GM21528 (cell line): ENCODE results near the gene TMEM117.

Experiments used
- ATAC-seq: cut with Tn5 transposase; IDR thresholded peaks from one replicate; pipeline ENCODE4 v1.9.1; 2021; ENCODE audit warnings: mild to moderate bottlenecking, moderate library complexity; ENCODE audit not compliant: unreplicated experiment, low FRiP score

The TMEM117 gene

DNA sequence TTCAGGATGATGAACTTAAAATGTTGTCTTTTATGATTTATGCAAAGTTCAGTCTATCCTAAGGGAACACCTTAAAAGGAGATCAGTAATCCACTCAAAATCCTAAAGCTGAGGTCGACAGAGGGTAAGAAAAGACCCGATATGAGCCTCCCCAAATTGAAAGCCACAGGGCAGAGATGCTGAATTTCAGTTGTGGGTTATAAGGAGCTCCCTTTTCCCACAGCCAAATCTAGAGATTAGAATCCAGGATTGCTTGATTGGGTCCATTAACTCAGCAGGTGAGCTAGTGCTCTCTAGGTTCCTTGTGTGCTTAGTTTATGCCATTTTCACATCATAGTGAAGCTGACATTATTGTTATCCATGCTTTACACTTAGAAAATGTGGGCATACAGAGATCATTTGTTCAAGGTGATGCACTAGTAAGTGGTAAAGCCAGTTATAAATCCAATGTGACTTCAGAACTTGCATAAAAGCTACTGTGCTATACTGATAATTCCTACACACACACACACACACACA is 417.5 kb downstream of the TMEM117 start:
- ATAC-seq: no peak

DNA sequence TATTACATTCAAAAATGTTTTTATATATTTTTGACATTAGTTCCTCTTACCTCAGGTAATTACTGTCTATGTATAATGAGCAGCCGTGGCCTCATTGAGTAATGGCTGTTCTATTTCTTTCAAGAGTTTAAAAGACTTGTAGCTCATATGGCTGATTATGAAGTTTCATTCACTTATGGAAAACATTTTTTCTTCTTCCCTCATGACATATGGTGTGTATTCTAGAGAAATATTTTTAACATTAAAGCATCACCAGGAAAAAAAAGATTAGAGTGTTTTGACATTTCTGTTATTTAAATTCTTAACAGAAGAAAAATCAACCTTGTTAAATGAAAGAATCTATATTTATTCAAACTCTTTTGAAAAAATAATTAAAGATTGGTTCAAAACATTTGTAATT is 422.4 kb downstream of the TMEM117 start:
- no peak for ATAC-seq

DNA sequence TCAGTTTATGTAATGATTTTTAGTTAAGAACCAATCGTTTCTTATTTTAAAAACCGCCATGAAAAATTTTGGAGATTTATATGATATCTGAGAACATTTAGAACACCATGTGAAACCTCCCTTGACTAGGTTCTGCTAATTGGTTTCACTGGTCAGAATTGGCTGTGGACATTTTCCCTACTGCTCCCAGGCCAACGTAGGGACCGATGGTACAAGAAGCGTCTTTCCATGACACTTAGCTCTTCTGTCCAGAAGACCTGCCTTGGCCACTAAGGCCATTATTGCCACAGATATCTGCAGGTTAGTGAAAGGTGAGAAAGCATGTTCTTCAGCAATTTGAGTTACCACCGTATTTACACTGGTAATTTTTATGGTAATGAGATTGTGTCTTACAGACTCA is 424.0 kb downstream of the TMEM117 start:
- no peak for ATAC-seq

DNA sequence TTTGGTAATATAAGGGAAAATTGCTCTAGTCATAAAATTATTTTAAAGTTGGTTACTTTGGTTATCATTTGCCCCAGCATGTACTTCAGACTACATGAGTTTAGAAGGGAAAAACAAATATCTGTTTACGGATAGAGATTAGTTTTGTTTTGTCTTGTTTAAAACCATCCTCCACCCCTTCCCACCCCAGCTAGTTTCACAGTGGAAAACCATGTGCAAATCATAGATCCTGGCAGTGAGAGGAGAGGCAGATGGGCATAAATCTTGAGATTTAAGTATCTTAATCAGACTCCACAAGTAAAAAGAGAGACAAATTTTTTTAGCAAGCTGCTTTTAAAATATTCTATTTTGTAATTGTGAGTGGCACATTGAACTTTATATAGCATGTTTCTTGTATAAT is 424.7 kb downstream of the TMEM117 start:
- ATAC-seq: no peak

DNA sequence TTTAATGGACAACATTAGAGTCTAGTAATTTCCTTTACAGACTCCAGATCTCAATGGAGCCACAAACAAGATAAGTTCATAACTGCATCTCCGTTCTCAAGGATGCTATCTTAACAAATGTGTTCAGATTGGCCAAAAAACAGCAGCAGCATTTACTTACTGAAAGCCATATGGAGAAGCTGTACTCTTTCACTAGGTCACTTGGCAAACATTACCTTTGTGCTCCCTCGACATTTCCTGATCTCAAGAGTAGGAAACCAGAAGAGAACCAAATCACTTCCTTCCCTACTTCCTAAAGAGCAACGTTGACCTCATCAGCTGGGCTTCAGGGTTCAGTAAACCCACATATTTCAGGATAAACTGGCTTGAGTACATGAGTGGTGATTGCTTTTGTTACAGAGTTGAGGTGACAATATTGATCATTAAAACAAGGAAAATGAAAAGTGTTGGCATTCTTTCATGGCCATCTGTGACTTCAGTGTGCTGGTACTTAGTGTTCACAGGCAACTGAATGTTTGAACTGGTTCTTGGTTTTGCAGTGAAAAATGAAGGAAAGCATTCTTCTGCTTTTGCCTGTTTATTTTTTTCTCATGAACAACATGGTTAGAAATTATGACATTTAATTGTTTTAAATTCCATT is 449.6 kb downstream of the TMEM117 start:
- ATAC-seq: no peak

DNA sequence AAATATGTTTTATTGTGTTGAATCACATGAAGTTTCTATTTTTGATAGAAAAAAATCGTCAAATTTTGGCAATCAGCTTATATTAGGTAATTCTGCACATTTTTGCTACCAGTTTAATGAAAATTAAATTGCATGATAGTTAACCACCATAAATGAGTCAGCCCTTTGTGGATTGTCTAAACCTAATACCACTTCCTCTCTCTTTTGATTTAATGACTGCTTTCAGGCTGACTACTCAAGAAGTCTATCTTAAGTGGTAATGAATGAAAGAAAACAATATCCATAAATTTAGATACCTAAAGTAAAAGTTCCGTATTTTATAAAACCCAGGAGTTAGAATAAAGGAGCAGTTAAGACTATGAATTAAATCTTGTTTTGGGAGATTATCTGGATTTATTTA is 450.5 kb downstream of the TMEM117 start:
- ATAC-seq: no peak

DNA sequence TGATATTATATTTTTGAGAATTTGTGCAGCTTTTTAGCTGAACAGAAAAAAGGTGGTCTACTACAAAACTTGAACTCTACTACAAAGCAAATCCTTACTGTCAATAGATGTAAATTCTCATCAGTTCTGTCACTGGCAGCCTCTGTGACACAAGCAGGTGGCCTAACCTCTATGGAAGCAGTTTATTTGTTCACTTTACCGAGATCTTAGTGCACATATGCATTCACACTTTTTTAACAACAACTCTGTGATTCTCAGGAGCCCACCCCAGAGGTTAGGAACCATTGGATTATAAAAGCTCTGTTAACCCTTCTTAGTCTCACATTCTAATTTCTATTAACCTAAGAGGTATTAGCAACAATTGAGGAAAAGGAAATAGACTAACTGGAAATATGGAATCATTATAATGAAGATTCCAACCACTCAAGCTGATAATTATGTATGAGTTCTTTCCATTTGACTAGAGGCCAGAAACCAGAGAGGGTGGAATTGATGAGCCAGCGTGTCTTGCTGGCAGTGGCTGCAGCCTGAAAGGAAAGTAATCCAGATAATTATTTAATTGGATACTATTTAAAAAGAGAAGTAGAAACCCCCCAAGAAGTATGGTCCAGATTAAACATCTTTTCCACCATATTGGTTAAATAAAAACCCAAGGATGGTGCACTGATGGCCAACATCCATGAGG is 451.1 kb downstream of the TMEM117 start:
- no peak for ATAC-seq

DNA sequence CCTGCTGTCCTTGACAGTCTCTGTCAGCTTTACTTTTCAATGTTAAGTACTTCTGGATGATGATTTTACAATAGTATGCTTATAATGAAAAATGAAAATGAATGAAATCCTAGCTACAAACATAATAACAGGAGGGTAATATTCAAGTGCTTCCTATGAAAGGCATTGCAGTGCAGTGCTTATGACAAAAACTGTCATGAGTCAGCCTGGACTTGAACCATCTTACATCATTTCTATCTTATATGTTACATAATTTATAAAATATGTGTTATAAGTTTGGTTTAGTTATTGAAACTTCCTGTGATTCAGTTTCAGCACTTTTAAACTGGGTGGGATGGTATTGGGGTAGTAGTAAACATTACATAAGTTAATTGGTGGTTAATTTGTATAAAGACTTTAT is 451.7 kb downstream of the TMEM117 start:
- ATAC-seq: no peak

DNA sequence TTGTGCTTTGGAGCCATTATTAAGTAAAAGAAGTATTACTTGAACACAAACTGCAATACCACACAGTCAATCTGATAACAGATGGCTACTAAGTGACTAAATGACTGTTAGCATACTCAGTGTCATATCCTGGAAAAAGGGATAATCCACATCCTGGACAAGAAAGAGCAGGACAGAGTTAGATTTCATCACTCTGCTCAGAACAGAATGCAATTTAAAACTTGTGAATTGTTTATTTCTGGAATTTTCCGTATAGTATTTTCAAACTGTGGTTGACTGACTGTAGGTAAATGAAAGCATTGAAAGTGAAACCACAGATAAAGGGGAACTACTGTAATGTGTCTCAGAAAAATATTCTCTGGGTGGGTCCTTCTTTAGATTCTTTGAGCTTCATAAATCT is 458.8 kb downstream of the TMEM117 start:
- ATAC-seq: peak; percentile 96

DNA sequence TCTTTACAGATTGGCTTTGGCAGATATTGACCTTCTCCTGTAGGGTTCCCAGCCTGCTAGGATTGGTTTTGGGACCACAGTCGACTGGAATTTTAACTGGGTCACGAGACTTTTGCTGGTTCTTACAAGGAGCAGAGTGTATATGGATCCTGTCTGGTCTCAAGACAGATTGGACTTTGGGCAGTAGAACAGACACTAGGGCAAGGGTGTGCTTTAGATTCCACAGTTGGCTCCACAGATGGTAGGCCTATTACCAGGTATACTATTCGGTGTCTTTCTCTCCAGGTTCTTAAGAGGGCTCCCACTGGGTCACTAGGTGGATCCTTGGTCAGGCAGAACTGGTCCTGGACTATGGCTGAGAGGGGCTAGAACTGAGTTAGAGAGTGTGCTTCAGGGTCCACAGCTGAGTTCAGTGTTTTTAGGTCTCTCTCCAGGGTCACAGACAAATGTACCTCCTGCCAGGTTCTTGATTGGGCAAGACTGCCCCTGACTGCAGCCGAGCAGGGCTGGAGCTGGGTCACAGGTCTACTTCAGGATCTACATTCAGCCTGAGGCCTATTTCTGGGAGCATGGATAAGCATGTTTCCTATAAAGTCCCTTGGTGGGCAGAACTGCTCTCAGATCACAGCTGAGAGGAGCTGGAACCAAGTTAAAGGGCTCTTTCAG is 460.2 kb downstream of the TMEM117 start:
- no peak for ATAC-seq

DNA sequence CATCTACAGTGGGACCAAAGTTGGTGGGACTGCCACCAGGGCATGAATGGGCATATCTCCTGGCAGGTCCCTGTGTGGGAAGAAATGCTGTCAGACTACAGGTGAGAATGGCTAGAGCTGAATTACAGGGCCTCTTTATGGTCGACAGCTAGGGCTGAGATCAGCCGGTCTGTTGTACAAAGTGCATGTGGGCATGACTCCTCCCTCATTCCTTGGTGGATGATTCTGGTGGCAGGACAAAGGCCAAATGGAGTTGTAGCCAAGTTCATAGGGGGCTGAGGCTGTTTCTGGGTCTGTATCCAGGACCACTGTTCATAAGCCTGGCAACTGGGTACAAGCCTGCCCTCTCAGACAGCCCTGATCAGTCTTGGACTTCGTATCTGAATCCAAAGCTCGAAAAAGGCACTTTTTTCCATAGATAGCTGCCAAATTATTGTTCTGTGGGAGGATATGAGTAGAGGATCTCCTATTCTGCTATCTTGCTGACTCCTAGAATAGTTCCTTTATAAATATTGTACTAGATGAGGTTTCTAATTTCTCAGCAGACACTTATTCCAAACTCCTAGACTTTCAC is 460.8 kb downstream of the TMEM117 start:
- no peak for ATAC-seq

DNA sequence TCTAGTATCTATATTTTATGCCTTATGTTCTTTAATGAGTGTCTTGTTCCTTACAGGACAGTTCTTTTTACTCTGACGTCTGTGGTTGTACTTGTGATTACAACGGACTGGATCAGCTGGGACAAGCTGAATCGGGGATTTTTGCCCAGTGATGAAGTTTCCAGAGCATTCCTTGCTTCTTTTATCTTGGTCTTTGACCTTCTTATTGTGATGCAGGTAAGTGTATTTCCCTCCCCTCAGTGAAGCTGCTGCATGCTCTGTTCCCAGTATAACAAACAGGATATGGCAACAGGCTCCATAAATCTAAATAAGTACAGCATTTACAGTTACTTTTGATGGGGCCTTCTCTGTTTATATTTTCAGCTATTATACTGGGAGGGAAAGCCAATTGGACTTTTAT is 463.6 kb downstream of the TMEM117 start:
- ATAC-seq: no peak

DNA sequence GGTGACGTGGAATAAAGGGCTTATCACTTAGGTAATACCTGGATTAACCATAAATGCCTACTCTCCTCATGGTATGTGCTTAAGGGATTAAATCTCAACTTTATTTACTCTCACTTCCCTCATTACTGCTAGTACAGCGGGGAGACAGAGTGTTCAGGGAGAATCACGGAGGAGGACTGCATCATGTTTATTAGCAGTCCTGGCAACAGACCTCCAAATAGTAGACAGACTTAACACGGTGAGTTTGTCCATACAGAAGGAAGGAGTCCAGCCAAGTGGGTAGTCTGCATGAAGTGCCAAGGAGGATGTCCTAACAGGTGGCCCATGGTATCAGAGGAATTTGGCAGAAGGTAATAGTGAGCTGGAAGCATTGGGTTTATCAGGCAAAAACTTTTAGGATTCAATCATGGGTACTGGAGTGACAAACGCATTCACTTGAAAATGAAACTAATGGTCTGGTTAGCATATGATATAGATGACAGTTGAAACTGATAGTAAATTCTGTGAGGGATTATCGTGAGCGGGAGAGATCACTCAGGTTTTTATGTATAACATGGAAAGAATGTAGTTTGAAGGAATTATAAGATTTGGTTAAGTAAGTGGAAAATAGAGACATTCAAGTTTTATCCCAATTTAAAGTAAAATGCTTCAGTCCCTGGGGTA is 471.8 kb downstream of the TMEM117 start:
- ATAC-seq: no peak

DNA sequence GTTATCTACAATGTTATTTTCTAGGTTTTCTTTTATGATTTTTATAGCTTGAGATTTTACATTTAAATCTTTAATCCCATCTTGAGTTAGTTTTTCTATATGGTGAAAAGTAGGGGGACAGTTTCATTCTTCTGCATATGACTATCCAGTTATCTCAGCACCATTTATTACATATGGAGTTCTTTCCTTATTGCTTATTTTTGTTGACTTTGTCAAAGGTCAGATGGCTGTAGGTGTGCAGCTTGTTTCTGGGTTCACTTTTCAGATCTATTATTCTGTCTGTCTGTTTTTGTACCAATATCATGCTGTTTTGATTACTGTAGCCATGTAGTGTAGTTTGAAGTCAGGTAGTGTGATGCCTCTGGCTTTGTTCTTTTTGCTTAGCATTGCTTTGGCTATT is 477.3 kb downstream of the TMEM117 start:
- no peak for ATAC-seq

DNA sequence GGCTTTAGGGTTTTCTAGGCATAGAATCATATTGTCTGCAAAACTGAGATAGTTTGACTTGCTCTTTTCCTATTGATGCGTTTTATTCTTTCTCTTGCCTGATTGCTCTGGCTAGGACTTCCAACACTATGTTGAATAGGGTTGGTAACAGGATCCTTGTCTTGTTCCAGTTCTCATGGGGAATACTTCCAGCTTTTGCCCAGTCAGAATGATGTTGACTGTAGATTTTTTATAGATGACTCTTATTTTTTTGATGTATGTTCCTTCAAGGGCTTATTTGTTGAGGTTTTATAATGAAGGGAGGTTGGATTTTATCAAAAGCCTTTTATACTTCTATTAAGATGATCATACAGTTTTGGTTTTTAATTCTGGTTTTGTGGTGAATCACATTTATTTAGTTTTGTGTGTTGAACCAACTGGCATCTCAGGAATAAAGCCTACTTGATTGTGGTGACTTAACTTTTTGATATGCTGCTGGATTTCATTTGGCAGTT is 478.2 kb downstream of the TMEM117 start:
- ATAC-seq: no peak

DNA sequence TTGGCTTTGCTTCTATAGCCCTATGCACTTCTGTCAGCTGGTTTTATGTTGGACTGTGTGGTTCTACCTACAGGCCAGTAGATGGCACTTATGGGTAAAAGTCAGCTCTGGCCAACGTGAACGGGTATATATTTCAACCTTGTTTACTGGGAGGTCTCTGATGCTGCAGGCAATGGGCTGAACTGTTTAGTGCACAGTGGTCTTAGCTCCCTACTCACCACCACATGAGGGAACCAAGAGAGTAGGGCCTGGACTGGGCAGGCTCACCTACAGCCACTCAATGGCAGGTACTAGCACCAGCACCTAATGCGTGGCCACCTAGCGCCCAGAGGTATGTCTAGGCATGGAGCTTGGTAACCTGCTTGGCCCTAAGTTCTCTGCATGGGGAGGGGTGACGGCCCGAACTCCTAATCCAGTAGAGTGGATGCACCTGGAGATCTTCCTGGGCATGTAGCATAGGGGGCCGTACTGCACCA is 481.8 kb downstream of the TMEM117 start:
- peak; percentile 86 for ATAC-seq

DNA sequence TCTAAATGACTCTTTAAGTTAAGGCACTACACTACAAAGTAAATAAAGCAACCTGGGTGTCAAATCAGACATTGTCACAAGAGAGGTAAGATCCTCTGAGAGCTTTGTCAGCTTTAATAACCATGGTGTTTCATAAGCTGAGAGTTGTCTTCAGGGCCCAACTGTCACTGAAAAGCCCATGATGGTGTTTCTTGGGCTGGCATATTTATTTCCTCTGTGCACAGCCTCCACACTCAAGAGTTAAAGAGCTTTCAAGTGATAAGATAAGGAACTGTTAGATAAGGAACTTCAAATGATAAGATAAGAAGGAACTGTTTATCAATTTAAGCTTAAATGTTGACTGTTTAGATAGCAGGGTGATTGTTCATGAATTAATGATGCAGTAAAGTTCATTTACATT is 495.4 kb downstream of the TMEM117 start:
- ATAC-seq: no peak

DNA sequence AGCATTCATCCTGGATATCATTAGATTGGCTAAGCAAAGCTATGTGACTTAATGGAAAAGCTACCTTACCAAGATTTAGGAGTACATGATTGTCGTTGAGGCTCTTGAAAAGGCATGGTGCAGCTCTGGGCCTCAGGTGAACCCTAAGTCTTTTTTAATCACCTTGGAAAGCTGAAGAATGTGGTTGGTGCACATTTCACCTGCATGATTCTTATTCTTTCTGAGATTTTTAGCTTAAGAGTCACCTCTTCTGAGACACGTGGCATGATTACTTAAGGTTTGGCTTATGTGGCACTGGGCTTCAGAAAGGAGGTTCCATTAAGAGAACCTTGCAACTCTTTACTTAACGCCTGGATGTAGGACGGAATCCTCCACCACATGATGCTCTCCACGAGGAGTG is 498.5 kb downstream of the TMEM117 start:
- no peak for ATAC-seq

DNA sequence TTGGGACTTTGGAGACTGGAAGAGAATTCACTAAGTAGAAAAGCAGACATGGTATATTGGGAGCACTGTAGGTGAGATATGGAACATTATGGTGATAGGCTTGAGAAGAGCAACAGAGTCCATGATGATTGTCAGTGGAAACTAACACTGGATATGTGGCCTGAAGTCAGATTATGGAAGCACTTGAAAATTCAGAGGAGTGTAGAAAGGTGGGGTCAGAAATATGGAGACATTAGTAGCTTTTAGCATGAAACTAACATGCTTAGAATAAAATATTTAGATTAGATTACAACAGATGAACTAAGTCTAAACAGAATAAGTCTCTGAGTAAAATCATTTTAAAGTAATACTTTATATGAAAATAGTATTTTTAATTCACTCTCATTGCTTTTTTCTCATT is 499.1 kb downstream of the TMEM117 start:
- ATAC-seq: no peak

DNA sequence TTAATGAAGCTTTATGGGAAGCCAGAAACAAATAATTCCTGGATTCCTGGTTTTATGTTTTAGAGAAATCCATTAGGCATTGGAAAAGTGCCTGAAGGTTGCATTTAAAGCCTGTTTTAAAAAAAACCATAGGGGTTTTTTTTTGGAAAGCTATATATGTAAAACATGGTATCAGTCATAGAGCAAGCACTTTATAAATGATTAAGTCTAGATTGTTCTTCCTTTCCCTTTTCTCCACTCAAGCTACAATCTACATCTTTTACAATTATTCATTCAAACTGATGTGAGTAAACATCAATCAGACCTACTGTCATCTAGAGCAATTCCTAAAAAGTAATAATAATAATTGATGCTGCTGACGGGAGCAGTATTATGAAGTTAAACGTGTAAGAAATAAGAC is 500.7 kb downstream of the TMEM117 start:
- ATAC-seq: no peak

DNA sequence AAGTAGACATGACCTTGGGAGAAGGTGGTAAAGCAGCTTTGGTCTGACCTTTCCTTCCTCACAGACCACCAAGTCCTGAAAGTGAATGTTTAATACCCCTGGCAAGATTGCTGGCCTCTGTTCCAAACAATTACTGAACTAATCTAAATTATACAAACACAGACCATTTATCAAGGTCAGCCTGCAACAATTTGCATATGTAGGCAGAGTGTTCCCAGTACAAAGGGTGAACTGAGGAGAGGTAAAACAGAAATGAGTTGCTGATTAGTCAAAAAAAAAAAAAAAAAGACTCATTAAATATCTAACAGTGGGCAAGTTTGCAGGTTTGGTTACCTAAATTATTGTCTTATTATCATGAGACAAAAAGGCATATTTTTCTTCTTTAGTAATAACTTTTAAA is 506.5 kb downstream of the TMEM117 start:
- no peak for ATAC-seq
